ENCODE measurements around the gene EHHADH.
A peak's percentile ranks its signal among the peaks of the same experiment; 100 is the strongest.

Gene EHHADH

DNA sequence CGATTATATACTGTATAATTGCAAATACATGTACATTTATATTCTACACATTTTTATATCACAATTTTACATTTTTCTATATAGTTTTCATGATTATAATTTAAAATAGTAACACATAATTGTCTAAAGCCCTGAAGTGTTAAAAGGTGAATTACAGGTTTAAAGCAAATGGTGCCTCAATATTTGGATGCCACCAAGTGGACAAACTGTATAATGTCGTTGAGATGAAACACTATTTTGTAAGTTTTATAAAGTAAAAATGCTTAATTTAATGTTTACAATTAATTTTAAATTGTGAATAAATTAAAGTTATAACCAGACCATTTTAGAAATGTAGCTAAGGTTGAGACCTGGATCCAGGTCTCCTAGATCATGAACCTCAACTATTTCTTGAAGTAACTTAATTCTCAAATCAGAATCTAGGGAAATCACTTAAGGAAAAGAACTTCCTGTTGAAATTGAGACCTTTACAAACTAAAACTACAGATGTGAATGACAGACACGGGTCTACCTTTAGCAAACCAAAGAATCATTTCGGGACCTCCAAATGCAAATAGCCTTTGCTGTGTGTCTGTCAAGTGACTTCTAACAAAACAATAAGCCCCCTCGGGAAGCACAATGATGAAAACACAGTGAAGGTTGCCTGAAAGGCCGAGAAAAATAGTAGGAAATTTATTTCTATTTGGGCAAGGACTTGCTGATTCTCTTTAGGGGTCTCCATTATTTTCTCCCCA, 37.8 kb downstream of the EHHADH start:
- DNase-seq (ENCODE audit: low spot score in 2 of 2) (no peak), ATAC-seq (no peak)
- Mint-ChIP-seq H3K9me3 (no peaks in the 10 kb centered on the region), H3K36me3 (no peaks in the 10 kb centered on the region), H3K4me1 (no peaks in the 10 kb centered on the region), H3K4me3 (no peak overlapping the region), H3K27ac (no peak overlapping the region)

- H3K9me3 Mint-ChIP-seq: no peaks in the 10 kb centered on the region
- ATAC-seq (no peak), DNase-seq (ENCODE audit: low spot score in 2 of 2) (no peak)
- H3K4me3 Mint-ChIP-seq: no peak overlapping the region
- H3K4me1 Mint-ChIP-seq: peaks cover 8% of the 10 kb centered on the region
- H3K36me3 Mint-ChIP-seq: no peaks in the 10 kb centered on the region
- H3K27ac Mint-ChIP-seq: no peak overlapping the region
Measured at GRCh38 chr3:185212559-185212958, 41.3 kb downstream of the EHHADH start.

DNA sequence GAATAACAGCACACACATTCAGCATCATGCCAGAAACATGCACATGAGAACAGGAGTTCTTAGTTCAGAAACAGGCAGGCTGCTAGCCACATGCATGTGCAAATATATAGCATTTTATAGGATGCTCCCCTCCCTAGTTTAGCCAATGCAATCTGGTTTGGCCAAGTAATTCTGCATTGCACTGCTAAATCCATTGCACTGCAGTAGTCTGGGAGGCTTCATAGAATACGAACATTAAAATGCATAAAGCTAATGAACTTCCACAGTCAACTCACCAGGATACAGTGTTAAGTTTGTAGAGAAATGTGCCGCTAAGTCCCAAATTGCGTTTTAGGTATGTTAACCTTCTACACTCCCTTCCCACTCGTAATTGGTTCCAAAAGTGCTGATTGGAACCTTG, 41.8 kb downstream of the EHHADH start:
- DNase-seq (ENCODE audit: low spot score in 2 of 2) (no peak), ATAC-seq (no peak)
- Mint-ChIP-seq H3K4me3 (no peak overlapping the region), H3K4me1 (peaks cover 12% of the 10 kb centered on the region), H3K9me3 (no peaks in the 10 kb centered on the region), H3K36me3 (no peaks in the 10 kb centered on the region), H3K27ac (no peak overlapping the region)

GRCh38 chr3:185210621-185211142, 43.2 kb downstream of the EHHADH start:
- Mint-ChIP-seq H3K9me3 (no peaks in the 10 kb centered on the region), H3K4me1 (peaks cover 15% of the 10 kb centered on the region), H3K4me3 (no peak overlapping the region), H3K36me3 (no peaks in the 10 kb centered on the region), H3K27ac (no peak overlapping the region)
- ATAC-seq: no peak
- DNase-seq (ENCODE audit: low spot score in 2 of 2): no peak

GRCh38 chr3:185208823-185209222, 45.0 kb downstream of the EHHADH start:
- DNase-seq (ENCODE audit: low spot score in 2 of 2) (no peak), ATAC-seq (no peak)
- Mint-ChIP-seq H3K4me3 (no peak overlapping the region), H3K27ac (no peak overlapping the region), H3K36me3 (no peaks in the 10 kb centered on the region), H3K4me1 (peaks cover 15% of the 10 kb centered on the region), H3K9me3 (no peaks in the 10 kb centered on the region)

DNA sequence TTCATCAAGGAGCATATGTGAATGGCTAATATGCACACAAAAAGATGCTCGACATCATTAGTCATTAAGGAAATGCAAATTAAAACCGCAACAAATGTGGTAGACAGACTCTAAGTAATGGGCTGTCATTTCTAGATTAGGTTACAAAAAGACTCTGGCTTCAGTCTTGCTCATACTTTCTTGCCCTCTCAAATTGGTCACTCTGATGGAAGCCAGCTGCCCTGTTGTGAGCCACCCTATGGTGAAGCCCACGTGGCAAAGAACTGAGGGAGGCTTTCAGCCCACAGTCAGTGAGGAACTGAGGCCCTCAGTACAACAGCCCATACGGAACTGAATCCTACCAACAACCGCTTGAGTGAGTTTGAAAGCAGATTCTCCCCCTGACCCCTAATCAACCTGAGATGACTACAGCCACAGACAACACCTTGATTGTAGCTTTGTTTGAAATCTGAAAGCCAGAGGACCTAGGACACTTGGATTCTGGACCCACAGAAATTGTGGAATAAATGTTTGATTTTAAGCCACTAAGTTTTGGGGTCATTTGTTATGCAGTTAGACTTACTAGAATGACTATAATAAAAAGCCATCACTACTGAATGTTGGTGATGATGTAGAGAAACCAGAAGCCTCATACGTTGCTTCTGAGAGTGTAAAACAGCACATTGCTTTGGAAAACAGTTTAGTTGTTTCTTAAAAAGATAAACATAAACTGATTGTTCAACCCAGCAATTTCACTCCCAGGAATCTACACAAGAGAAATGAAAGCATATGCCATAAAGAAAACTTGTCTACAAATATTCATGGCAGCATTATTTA, 45.7 kb downstream of the EHHADH start:
- Mint-ChIP-seq H3K27ac (no peak overlapping the region), H3K9me3 (no peaks in the 10 kb centered on the region), H3K4me1 (peaks cover 15% of the 10 kb centered on the region), H3K4me3 (peak overlapping the region; percentile 14), H3K36me3 (no peaks in the 10 kb centered on the region)
- DNase-seq (ENCODE audit: low spot score in 2 of 2) (peak; percentile 6 to 75), ATAC-seq (peak; percentile 94)

GRCh38 chr3:185207481-185207880, 46.4 kb downstream of the EHHADH start:
- H3K27ac Mint-ChIP-seq: no peak overlapping the region

GRCh38 chr3:185205865-185206264, 48.0 kb downstream of the EHHADH start:
- peak; percentile 51 for ATAC-seq
- Mint-ChIP-seq H3K27ac (no peak overlapping the region), H3K4me3 (no peak overlapping the region), H3K36me3 (no peaks in the 10 kb centered on the region), H3K4me1 (peaks cover 15% of the 10 kb centered on the region), H3K9me3 (no peaks in the 10 kb centered on the region)
- DNase-seq (ENCODE audit: low spot score in 2 of 2): no peak

More at GRCh38 chr3:185207481-185207880, 46.4 kb downstream of the EHHADH start:
- ATAC-seq (no peak), DNase-seq (ENCODE audit: low spot score in 2 of 2) (no peak)
- Mint-ChIP-seq H3K9me3 (no peaks in the 10 kb centered on the region), H3K4me1 (peaks cover 15% of the 10 kb centered on the region), H3K36me3 (no peaks in the 10 kb centered on the region), H3K4me3 (no peak overlapping the region)

DNA sequence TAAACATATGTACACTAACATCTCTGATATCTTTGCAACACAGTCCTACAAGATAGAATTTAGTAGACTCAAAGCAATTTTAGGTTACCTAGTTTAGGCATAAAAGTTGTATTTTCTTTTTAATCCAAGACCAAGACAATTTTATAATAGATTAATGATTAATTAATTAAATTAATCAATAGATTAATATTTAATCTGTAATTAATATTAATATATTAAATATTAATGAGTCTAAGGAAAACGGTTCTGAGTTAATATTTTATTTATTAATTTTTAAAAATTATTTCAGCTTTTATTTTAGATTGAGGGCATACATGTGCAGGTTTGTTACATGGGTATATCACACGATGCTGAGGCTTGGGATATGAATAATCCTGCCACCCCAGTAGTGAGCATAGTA, 49.0 kb downstream of the EHHADH start:
- H3K4me3 Mint-ChIP-seq: no peak overlapping the region

DNA sequence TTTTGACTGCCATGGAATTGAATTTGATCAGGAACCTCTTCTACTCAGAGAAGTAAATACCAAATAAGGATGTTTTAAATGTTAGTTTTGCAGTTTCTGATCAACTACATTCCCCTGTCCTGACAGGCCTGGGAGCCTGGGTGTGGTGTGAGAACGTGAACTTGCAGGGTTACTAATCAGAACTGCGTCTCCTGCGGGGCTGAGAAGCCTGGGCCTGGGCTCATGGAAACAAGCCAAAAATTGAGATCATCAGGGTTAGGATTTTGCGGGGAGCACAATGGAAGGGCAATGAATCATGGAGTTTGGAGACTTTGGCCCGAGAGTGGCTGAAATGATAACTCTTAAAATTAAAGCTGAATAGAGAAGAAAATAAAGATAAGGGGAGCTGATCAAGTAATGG, 53.2 kb downstream of the EHHADH start:
- no peaks in the 10 kb centered on the region for H3K9me3 Mint-ChIP-seq
- no peaks in the 10 kb centered on the region for H3K4me1 Mint-ChIP-seq
- H3K27ac Mint-ChIP-seq: no peak overlapping the region
- no peak for DNase-seq (ENCODE audit: low spot score in 2 of 2)
- ATAC-seq: no peak
- no peak overlapping the region for H3K4me3 Mint-ChIP-seq
- no peaks in the 10 kb centered on the region for H3K36me3 Mint-ChIP-seq

More for the DNA sequence above, 49.0 kb downstream of the EHHADH start:
- H3K27ac Mint-ChIP-seq: no peak overlapping the region
- DNase-seq (ENCODE audit: low spot score in 2 of 2): no peak
- H3K36me3 Mint-ChIP-seq: no peaks in the 10 kb centered on the region
- H3K9me3 Mint-ChIP-seq: no peaks in the 10 kb centered on the region
- peaks cover 15% of the 10 kb centered on the region for H3K4me1 Mint-ChIP-seq
- no peak for ATAC-seq

- ATAC-seq: no peak
- Mint-ChIP-seq H3K4me1 (no peaks in the 10 kb centered on the region), H3K27ac (no peak overlapping the region), H3K36me3 (no peaks in the 10 kb centered on the region), H3K9me3 (no peaks in the 10 kb centered on the region), H3K4me3 (no peak overlapping the region)
- no peak for DNase-seq (ENCODE audit: low spot score in 2 of 2)
Measured at GRCh38 chr3:185199671-185200070, 54.2 kb downstream of the EHHADH start.

DNA sequence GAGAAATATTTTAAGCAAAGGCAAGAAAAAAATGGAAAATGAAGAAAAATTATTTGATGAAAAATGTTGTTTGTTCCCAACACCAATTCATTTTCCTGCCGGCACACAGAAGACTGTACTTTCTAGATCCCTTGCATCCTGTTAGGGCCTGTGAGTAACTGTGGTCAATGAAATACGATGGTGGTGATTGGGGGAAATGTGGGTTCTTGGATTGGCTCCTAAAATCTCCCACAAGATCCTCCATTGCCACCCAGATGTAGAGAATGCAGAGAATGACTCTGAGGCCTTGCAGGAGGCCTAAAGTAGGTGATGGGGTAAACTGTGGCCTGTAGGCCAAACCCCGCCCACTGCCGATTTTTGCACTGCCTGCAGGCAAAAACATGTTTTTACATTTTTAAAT, 54.6 kb downstream of the EHHADH start:
- Mint-ChIP-seq H3K4me1 (no peaks in the 10 kb centered on the region), H3K9me3 (no peaks in the 10 kb centered on the region), H3K36me3 (no peaks in the 10 kb centered on the region), H3K27ac (no peak overlapping the region), H3K4me3 (no peak overlapping the region)
- no peak for ATAC-seq
- no peak for DNase-seq (ENCODE audit: low spot score in 2 of 2)

DNA sequence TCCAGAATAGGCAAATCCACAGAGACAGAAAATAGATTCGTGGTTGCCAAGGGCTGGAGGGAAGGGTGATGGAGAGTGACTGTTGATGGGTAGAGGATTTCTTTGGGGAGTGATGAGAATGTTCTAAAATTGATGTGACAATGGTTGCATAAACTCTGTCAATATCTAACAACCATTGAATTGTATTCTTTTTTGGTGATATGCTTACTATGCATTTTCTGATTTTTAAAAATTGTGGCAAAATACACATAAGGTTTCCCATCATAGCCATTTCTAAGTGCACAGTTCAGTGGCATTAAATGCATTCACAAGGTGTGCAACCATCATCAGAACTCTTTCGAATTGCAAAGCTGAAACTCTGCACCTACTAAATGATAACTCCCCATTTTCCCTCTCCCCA, 56.8 kb downstream of the EHHADH start:
- H3K4me3 Mint-ChIP-seq: no peak overlapping the region
- H3K4me1 Mint-ChIP-seq: no peaks in the 10 kb centered on the region
- no peaks in the 10 kb centered on the region for H3K9me3 Mint-ChIP-seq

DNA sequence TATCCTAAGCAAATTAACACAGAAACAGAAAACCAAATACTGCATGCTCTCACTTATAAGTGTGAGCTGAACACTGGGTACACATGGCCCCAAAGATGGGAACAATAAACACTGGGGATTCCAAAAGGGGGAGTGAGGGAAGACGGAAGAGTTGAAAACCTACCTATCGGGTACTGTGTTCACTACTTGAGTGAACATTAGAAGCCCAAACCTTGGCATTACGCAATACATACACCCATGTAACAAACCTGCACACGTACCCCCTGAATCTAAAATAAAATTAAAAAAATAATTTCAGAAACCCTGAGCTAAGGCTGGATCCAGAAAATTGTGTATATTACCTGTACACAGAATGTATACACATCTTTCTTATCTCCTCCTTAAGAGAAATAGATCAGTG, 58.2 kb downstream of the EHHADH start:
- H3K36me3 Mint-ChIP-seq: no peaks in the 10 kb centered on the region
- H3K9me3 Mint-ChIP-seq: no peaks in the 10 kb centered on the region
- H3K4me1 Mint-ChIP-seq: no peaks in the 10 kb centered on the region
- ATAC-seq (no peak), DNase-seq (ENCODE audit: low spot score in 2 of 2) (no peak)
- H3K27ac Mint-ChIP-seq: no peak overlapping the region
- no peak overlapping the region for H3K4me3 Mint-ChIP-seq

More for the DNA sequence above, 56.8 kb downstream of the EHHADH start:
- Mint-ChIP-seq H3K36me3 (no peaks in the 10 kb centered on the region), H3K27ac (no peak overlapping the region)
- DNase-seq (ENCODE audit: low spot score in 2 of 2) (no peak), ATAC-seq (no peak)

GRCh38 chr3:185188816-185189215, 65.0 kb downstream of the EHHADH start:
- no peak overlapping the region for H3K27ac Mint-ChIP-seq
- H3K4me1 Mint-ChIP-seq: no peaks in the 10 kb centered on the region

DNA sequence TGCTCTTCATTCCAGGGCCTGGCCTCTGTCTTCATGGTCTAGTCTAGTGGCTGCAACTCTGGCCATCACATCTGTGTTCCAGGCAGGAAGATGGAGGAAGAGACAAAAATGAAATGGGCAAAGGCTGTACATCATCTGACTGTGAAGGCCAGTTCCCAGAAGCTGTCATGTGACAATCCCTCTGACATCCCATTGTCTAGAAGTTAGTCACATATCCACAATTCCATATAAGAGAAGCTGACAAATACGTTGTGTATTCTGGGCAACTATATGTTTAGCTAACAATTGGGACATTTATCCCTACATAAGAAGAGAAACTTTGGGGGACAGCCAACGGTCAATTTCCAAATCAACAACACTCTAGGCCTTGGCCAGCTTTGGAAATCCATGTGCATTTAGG, 66.5 kb downstream of the EHHADH start:
- DNase-seq (ENCODE audit: low spot score in 2 of 2) (no peak), ATAC-seq (no peak)
- Mint-ChIP-seq H3K9me3 (no peaks in the 10 kb centered on the region), H3K36me3 (no peaks in the 10 kb centered on the region), H3K4me1 (no peaks in the 10 kb centered on the region), H3K27ac (no peak overlapping the region), H3K4me3 (no peak overlapping the region)

More at GRCh38 chr3:185188816-185189215, 65.0 kb downstream of the EHHADH start:
- no peak for ATAC-seq
- no peak for DNase-seq (ENCODE audit: low spot score in 2 of 2)
- Mint-ChIP-seq H3K4me3 (no peak overlapping the region), H3K9me3 (no peaks in the 10 kb centered on the region), H3K36me3 (no peaks in the 10 kb centered on the region)
